SK-N-SH (cell line): ENCODE data around the gene CFAP299. TPM values are rescaled to one million over a fixed set of nuclear protein-coding genes. Genes with fewer than 3 reads are reported as not detected.

Source experiments
- CTCF ChIA-PET: fragments of 300-600, 350-600 bp; formaldehyde crosslinking; extraction: SDS; loops from one replicate; lab custom pipeline; 2021; lab: Yijun Ruan, JAX
- POLR2A ChIA-PET: fragments of 350-600 bp; sonication (Branson Sonifier 250); formaldehyde crosslinking; extraction: SDS; loops from one replicate; lab custom pipeline; 2020; ENCODE audit warnings: antibody characterized with exemption, inconsistent platforms; lab: Yijun Ruan, JAX
- DNase-seq: peaks from one replicate; pipeline ENCODE4 v3.0.0; 2012
- H2AFZ ChIP-seq: fragments of 200-600 bp; sonication (generic); 2 replicates; pipeline ENCODE4 v1.8.1; 2016; ENCODE audit warnings: antibody characterized with exemption, mild to moderate bottlenecking, low read depth
- H3F3A ChIP-seq: fragments of 200-600 bp; sonication (generic); replicated peaks from 2 replicates; pipeline ENCODE3; 2016; ENCODE audit warnings: antibody characterized with exemption, mild to moderate bottlenecking; ENCODE audit not compliant: insufficient read depth
- H3K27ac ChIP-seq, 2 experiments: fragments of 200-500 bp in 1 of 2; fragments of 200-600 bp in 1 of 2; sonication (Bioruptor generic) in 1 of 2; sonication (generic), shearing (Covaris generic) in 1 of 2; 2 replicates each; pipeline versions ENCODE4 v1.5.1 to v1.6.1; 2014 to 2016; ENCODE audit warnings: low read depth in 2 of 2, inconsistent platforms in 1 of 2, low read length in 1 of 2, mild to moderate bottlenecking in 1 of 2, mixed read lengths in 1 of 2
- H3K27me3 ChIP-seq: fragments of 200-600 bp; sonication (generic), shearing (Covaris generic); 2 replicates; pipeline ENCODE4 v1.6.1; 2016; ENCODE audit warnings: mixed run types; ENCODE audit not compliant: insufficient read depth
- H3K36me3 ChIP-seq, 2 experiments: fragments of 200-500 bp in 1 of 2; fragments of 200-600 bp in 1 of 2; sonication (Bioruptor generic) in 1 of 2; sonication (generic) in 1 of 2; replicated peaks in 1 of 2; 2 replicates each; pipeline versions ENCODE3 to v1.5.1; 2014 to 2016; ENCODE audit warnings: low read length in 1 of 2, mild to moderate bottlenecking in 1 of 2; ENCODE audit not compliant: insufficient read depth in 2 of 2, control insufficient read depth in 1 of 2
- H3K4me1 ChIP-seq, 2 experiments: fragments of 200-500 bp in 1 of 2; fragments of 200-600 bp in 1 of 2; sonication (Bioruptor generic) in 1 of 2; sonication (generic), shearing (Covaris generic) in 1 of 2; 2 replicates each; pipeline versions ENCODE4 v1.5.1 to v1.6.1; 2014 to 2016; ENCODE audit warnings: low read depth in 1 of 2, low read length in 1 of 2, mixed run types in 1 of 2; ENCODE audit not compliant: insufficient read depth in 2 of 2, control insufficient read depth in 1 of 2
- H3K4me2 ChIP-seq: fragments of 200-600 bp; sonication (generic), shearing (Covaris generic); 2 replicates; pipeline ENCODE4 v1.6.1; 2017; ENCODE audit warnings: mixed run types
- H3K4me3 ChIP-seq, 2 experiments: fragments of 200-500 bp in 1 of 2; fragments of 200-600 bp in 1 of 2; sonication (Bioruptor generic) in 1 of 2; sonication (generic), shearing (Covaris generic) in 1 of 2; 2 replicates each; pipeline versions ENCODE4 v1.5.1 to v1.8.1; 2014 to 2016; ENCODE audit warnings: low read depth in 2 of 2, inconsistent platforms in 1 of 2, low read length in 1 of 2, mild to moderate bottlenecking in 1 of 2, mixed read lengths in 1 of 2, moderate library complexity in 1 of 2
- H3K79me2 ChIP-seq: fragments of 200-600 bp; sonication (generic); 2 replicates; pipeline ENCODE4 v1.8.1; 2017; ENCODE audit warnings: mild to moderate bottlenecking; ENCODE audit not compliant: insufficient read depth
- H3K9ac ChIP-seq: fragments of 200-600 bp; sonication (generic); 2 replicates; pipeline ENCODE4 v1.6.1; 2017; ENCODE audit warnings: mixed run types
- H3K9me2 ChIP-seq: fragments of 200-600 bp; sonication (generic); 2 replicates; pipeline ENCODE4 v1.6.1; 2017; ENCODE audit warnings: mixed run types
- H3K9me3 ChIP-seq: fragments of 200-600 bp; sonication (generic); 2 replicates; pipeline ENCODE4 v1.6.1; 2017; ENCODE audit warnings: mixed run types, mild to moderate bottlenecking, moderate library complexity
- H4K20me1 ChIP-seq: fragments of 200-600 bp; sonication (generic); 2 replicates; pipeline ENCODE4 v1.6.1; 2017; ENCODE audit warnings: mild to moderate bottlenecking, mixed run types; ENCODE audit not compliant: insufficient read depth
- CHD2 ChIP-seq: fragments of 150-350 bp; IDR thresholded peaks from 2 replicates; pipeline ENCODE4 v1.6.1; 2018; ENCODE audit warnings: low read length; ENCODE audit not compliant: partially characterized antibody
- ELF1 ChIP-seq: IDR thresholded peaks from 2 replicates; pipeline ENCODE4 v1.4.0; 2012
- EP300 ChIP-seq, 2 experiments: IDR thresholded peaks; 2 replicates each; pipeline versions ENCODE4 v1.4.0 to v1.6.1; 2012; ENCODE audit warnings: borderline replicate concordance in 1 of 2, low read depth in 1 of 2, low read length in 1 of 2
- FOXJ3 ChIP-seq: sonication (generic); formaldehyde crosslinking; IDR thresholded peaks from 2 replicates; pipeline ENCODE4 v1.5.1; 2020; ENCODE audit warnings: mild to moderate bottlenecking, missing genetic modification reagents
- FOXM1 ChIP-seq: IDR thresholded peaks from 2 replicates; pipeline ENCODE4 v1.4.0; 2012; ENCODE audit warnings: low read depth, mild to moderate bottlenecking
- JUND ChIP-seq: IDR thresholded peaks from 2 replicates; pipeline ENCODE4 v1.4.0; 2012
- MXI1 ChIP-seq: IDR thresholded peaks from 2 replicates; pipeline ENCODE4 v1.6.1; 2012; ENCODE audit warnings: mild to moderate bottlenecking, low read depth, low read length, improper control_type of control experiment
- NFIC ChIP-seq: IDR thresholded peaks from 2 replicates; pipeline ENCODE4 v1.4.0; 2012; ENCODE audit warnings: borderline replicate concordance
- NRF1 ChIP-seq: IDR thresholded peaks from 2 replicates; pipeline ENCODE4 v1.6.1; 2012; ENCODE audit warnings: low read depth, mild to moderate bottlenecking, low read length
- POLR2AphosphoS5 ChIP-seq: IDR thresholded peaks from 2 replicates; pipeline ENCODE4 v1.6.1; 2012; ENCODE audit warnings: low read depth, low read length
- RXRA ChIP-seq: IDR thresholded peaks from 2 replicates; pipeline ENCODE4 v1.4.0; 2012; ENCODE audit warnings: low read depth, mild to moderate bottlenecking, borderline replicate concordance
- SIN3A ChIP-seq: IDR thresholded peaks from 2 replicates; pipeline ENCODE4 v1.6.1; 2012; ENCODE audit warnings: low read depth, mild to moderate bottlenecking, low read length, moderate library complexity, borderline replicate concordance
- SMC3 ChIP-seq: IDR thresholded peaks from 2 replicates; pipeline ENCODE4 v1.6.1; 2012; ENCODE audit warnings: low read depth, low read length, improper control_type of control experiment
- TEAD4 ChIP-seq: IDR thresholded peaks from 2 replicates; pipeline ENCODE4 v1.4.0; 2012; ENCODE audit warnings: mild to moderate bottlenecking, borderline replicate concordance; ENCODE audit not compliant: insufficient read depth
- WGBS: methylation state at CpG from one replicate; pipeline ENCODE4 v1.1.6; 2017; ENCODE audit warnings: low lambda C conversion rate; 5-methylcytosine and 5-hydroxymethylcytosine counted together
- polyA plus RNA-seq, 3 experiments: library from polyadenylated mRNA; depleted of rRNA; stranded (reverse); fragments of >200 nt; gene quantifications; 2 replicates each; pipeline ENCODE4 v1.2.3, GENCODE V29; 2012
- TF ChIP-seq, protein P1 (sequence below): fragments of 150-350 bp; IDR thresholded peaks from 2 replicates; pipeline ENCODE4 v1.6.1; 2017; ENCODE audit warnings: antibody characterized with exemption, low read length, low read depth, borderline replicate concordance

The CFAP299 gene
- polyA plus RNA-seq, 1 of the 3 experiments (the other 2 are of a cell fraction), result 1.2 TPM

DNA sequence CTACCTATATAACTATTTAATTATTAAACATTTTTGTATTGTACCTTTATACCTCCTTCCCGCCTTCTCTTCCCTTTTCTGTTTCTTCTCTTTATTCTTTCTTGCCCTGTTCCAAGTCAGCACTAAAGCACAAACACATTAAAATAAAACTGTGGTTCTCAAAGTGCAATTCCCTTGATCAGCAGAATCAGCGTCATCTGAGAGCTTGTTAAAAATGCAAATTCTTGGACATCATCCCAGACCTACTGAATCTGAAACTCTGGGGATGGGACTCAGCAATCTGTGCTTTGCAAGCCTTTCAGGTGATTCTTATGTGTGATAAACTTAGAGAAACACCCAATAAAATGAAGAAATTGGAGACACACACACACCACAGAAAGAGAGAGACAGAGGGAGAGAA is 516.5 kb downstream of the CFAP299 start:
- H3K9me3 ChIP-seq, result no peaks in the 10 kb centered on the region
- no peaks in the 10 kb centered on the region for H3K36me3 ChIP-seq
- H3K9ac ChIP-seq, result no peak overlapping the region
- POLR2A ChIA-PET, result no interaction called here
- H3K27ac ChIP-seq, result no peak overlapping the region
- CTCF ChIA-PET, result no interaction called here
- no peaks in the 10 kb centered on the region for H3K9me2 ChIP-seq
- WGBS, result 4% methylated on average over 2 of the region's 2 CpGs
- no peak for DNase-seq
- no peaks in the 10 kb centered on the region for H3K4me1 ChIP-seq
- no peak overlapping the region for H2AFZ ChIP-seq
- H3K4me3 ChIP-seq, result no peak overlapping the region
- TF ChIP-seq POLR2AphosphoS5, result no peak
- no peak for TF ChIP-seq MXI1
- no peak for TF ChIP-seq FOXJ3
- no peak for TF ChIP-seq FOXM1
- no peak for TF ChIP-seq SIN3A
- TF ChIP-seq ELF1, result no peak
- no peak for TF ChIP-seq JUND
- no peak for TF ChIP-seq NRF1
- TF ChIP-seq, protein P1, sequence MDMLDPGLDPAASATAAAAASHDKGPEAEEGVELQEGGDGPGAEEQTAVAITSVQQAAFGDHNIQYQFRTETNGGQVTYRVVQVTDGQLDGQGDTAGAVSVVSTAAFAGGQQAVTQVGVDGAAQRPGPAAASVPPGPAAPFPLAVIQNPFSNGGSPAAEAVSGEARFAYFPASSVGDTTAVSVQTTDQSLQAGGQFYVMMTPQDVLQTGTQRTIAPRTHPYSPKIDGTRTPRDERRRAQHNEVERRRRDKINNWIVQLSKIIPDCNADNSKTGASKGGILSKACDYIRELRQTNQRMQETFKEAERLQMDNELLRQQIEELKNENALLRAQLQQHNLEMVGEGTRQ, result no peak
- TF ChIP-seq NFIC, result no peak
- TF ChIP-seq CHD2, result no peak
- no peak for TF ChIP-seq RXRA
- no peak for TF ChIP-seq EP300 (IDR thresholded peaks at IDR 0.05; ENCODE audit: borderline replicate concordance in 1 of 2, low read depth in 1 of 2, low read length in 1 of 2)
- no peak for TF ChIP-seq TEAD4
- no peaks in the 10 kb centered on the region for H3K79me2 ChIP-seq
- H3K4me2 ChIP-seq, result no peak overlapping the region
- H4K20me1 ChIP-seq, result no peaks in the 10 kb centered on the region
- no peaks in the 10 kb centered on the region for H3F3A ChIP-seq
- no peaks in the 10 kb centered on the region for H3K27me3 ChIP-seq

DNA sequence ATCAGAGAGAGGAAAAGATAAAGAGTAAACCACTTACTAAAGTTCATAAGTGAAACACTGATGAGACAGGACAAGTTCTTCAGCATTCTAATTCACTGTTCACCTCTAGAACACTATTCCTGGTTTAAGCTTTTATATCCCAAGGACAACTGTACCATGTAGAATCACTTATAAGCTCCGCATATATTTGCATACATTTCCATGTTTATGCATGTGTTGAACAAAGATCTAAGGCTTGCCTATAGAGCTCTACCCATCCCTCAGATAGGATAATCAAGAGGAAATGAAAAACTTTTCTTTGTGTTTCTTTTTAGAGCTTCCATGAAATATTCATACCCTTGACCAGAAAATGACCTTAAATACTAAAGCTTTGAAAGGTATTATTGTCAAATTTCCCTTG is 538.0 kb downstream of the CFAP299 start:
- no peak overlapping the region for H2AFZ ChIP-seq
- 5% methylated on average over 1 of the region's 1 CpG for WGBS
- TF ChIP-seq TEAD4, result no peak
- no peak for TF ChIP-seq SMC3
- TF ChIP-seq, all 33 proteins: peak for 0
- Histone ChIP-seq H3K4me2 (no peak overlapping the region), H3K4me3 (no peak overlapping the region), H3K36me3 (no peaks in the 10 kb centered on the region), H3K9me3 (no peaks in the 10 kb centered on the region), H3F3A (no peaks in the 10 kb centered on the region), H3K9me2 (no peaks in the 10 kb centered on the region), H4K20me1 (no peaks in the 10 kb centered on the region), H3K79me2 (no peaks in the 10 kb centered on the region), H3K27me3 (no peaks in the 10 kb centered on the region), H3K4me1 (no peaks in the 10 kb centered on the region), H3K9ac (no peak overlapping the region), H3K27ac (no peak overlapping the region)
- ChIA-PET POLR2A (no interaction called here), CTCF (no interaction called here)
- DNase-seq, result no peak
